ENCODE results near the gene KRTAP13-1.

The KRTAP13-1 gene

GRCh38 chr21:30391492-30392025 is 4.3 kb upstream of the KRTAP13-1 start:
- Histone ChIP-seq H3K4me1 (ENCODE audit: control insufficient read depth, insufficient read depth, low read depth, low read length) (no peaks in the 10 kb centered on the region), H3K36me3 (ENCODE audit: control insufficient read depth in 1 of 2, insufficient read depth in 2 of 2, low read depth in 1 of 2, low read length in 2 of 2) (no peaks in the 10 kb centered on the region), H3K4me3 (ENCODE audit: insufficient read depth in 1 of 2, low read depth in 1 of 2, low read length in 2 of 2) (no peak overlapping the region), H2BK12ac (ENCODE audit: low read length in 2 of 2) (no peak overlapping the region), H3K4me2 (ENCODE audit: low read length, poor library complexity, severe bottlenecking) (no peak overlapping the region), H3K27me3 (ENCODE audit: control insufficient read depth in 1 of 2, insufficient read depth in 1 of 2, low read length in 2 of 2) (no peaks in the 10 kb centered on the region), H2BK5ac (ENCODE audit: low read depth, low read length, poor library complexity, severe bottlenecking) (no peak overlapping the region), H3K79me1 (replicated peaks; ENCODE audit: low read length, poor library complexity, severe bottlenecking) (no peaks in the 10 kb centered on the region), H4K91ac (ENCODE audit: low read length) (no peak overlapping the region), H3K23ac (ENCODE audit: low read length in 2 of 2) (no peak overlapping the region), H2BK15ac (ENCODE audit: low read depth, poor library complexity, severe bottlenecking) (no peak overlapping the region), H3K4ac (ENCODE audit: low read depth in 1 of 2, low read length in 2 of 2) (no peak overlapping the region), H3K18ac (ENCODE audit: low read depth in 1 of 2, low read length in 2 of 2) (no peak overlapping the region), H3K27ac (ENCODE audit: low read length, poor library complexity, severe bottlenecking) (no peak overlapping the region), H4K8ac (ENCODE audit: low read length) (no peak overlapping the region), H2BK120ac (ENCODE audit: low read depth, low read length) (no peak overlapping the region), H2AFZ (ENCODE audit: low read depth, low read length) (no peak overlapping the region), H3K9ac (ENCODE audit: low read length) (no peak overlapping the region), H3K14ac (ENCODE audit: low read length in 2 of 2) (no peak overlapping the region), H3K9me3 (ENCODE audit: control insufficient read depth, low read length) (no peaks in the 10 kb centered on the region), H2AK5ac (ENCODE audit: low read length, severe bottlenecking) (no peak overlapping the region)
- no peak for DNase-seq
- WGBS = 57% methylated on average over 2 of the region's 2 CpGs

GRCh38 chr21:30408782-30409494 is 13.1 kb downstream of the KRTAP13-1 start:
- Histone ChIP-seq H2AFZ (ENCODE audit: low read depth, low read length) (peak overlapping the region; percentile 2), H3K9ac (ENCODE audit: low read length) (peak overlapping the region; percentile 46), H3K9me3 (ENCODE audit: control insufficient read depth, low read length) (no peaks in the 10 kb centered on the region), H4K91ac (ENCODE audit: low read length) (no peak overlapping the region), H3K18ac (ENCODE audit: low read depth in 1 of 2, low read length in 2 of 2) (no peak overlapping the region), H2BK120ac (ENCODE audit: low read depth, low read length) (no peak overlapping the region), H3K4me3 (ENCODE audit: insufficient read depth in 1 of 2, low read depth in 1 of 2, low read length in 2 of 2) (peak overlapping the region in 1 of 2 experiments; percentile 49), H3K4me1 (ENCODE audit: control insufficient read depth, insufficient read depth, low read depth, low read length) (peaks cover 2% of the 10 kb centered on the region), H3K4ac (ENCODE audit: low read depth in 1 of 2, low read length in 2 of 2) (no peak overlapping the region), H3K14ac (ENCODE audit: low read length in 2 of 2) (no peak overlapping the region), H2BK5ac (ENCODE audit: low read depth, low read length, poor library complexity, severe bottlenecking) (no peak overlapping the region), H3K27me3 (ENCODE audit: control insufficient read depth in 1 of 2, insufficient read depth in 1 of 2, low read length in 2 of 2) (no peaks in the 10 kb centered on the region), H3K79me1 (replicated peaks; ENCODE audit: low read length, poor library complexity, severe bottlenecking) (no peaks in the 10 kb centered on the region), H3K36me3 (ENCODE audit: control insufficient read depth in 1 of 2, insufficient read depth in 2 of 2, low read depth in 1 of 2, low read length in 2 of 2) (no peaks in the 10 kb centered on the region), H2AK5ac (ENCODE audit: low read length, severe bottlenecking) (no peak overlapping the region), H3K4me2 (ENCODE audit: low read length, poor library complexity, severe bottlenecking) (peak overlapping the region; percentile 35), H4K8ac (ENCODE audit: low read length) (no peak overlapping the region), H3K27ac (ENCODE audit: low read length, poor library complexity, severe bottlenecking) (no peak overlapping the region), H3K23ac (ENCODE audit: low read length in 2 of 2) (no peak overlapping the region), H2BK12ac (ENCODE audit: low read length in 2 of 2) (no peak overlapping the region), H2BK15ac (ENCODE audit: low read depth, poor library complexity, severe bottlenecking) (no peak overlapping the region)
- DNase-seq = peak; percentile 0
- 13% methylated on average over 11 of the region's 14 CpGs for WGBS

GRCh38 chr21:30415993-30416392 is 20.2 kb downstream of the KRTAP13-1 start:
- Histone ChIP-seq H3K4ac (ENCODE audit: low read depth in 1 of 2, low read length in 2 of 2) (no peak overlapping the region), H3K14ac (ENCODE audit: low read length in 2 of 2) (no peak overlapping the region), H3K4me3 (ENCODE audit: insufficient read depth in 1 of 2, low read depth in 1 of 2, low read length in 2 of 2) (no peak overlapping the region), H3K9me3 (ENCODE audit: control insufficient read depth, low read length) (peaks cover 7% of the 10 kb centered on the region), H3K27ac (ENCODE audit: low read length, poor library complexity, severe bottlenecking) (no peak overlapping the region), H2BK120ac (ENCODE audit: low read depth, low read length) (no peak overlapping the region), H3K79me1 (replicated peaks; ENCODE audit: low read length, poor library complexity, severe bottlenecking) (no peaks in the 10 kb centered on the region), H3K36me3 (ENCODE audit: control insufficient read depth in 1 of 2, insufficient read depth in 2 of 2, low read depth in 1 of 2, low read length in 2 of 2) (no peaks in the 10 kb centered on the region), H4K91ac (ENCODE audit: low read length) (no peak overlapping the region), H3K23ac (ENCODE audit: low read length in 2 of 2) (no peak overlapping the region), H3K18ac (ENCODE audit: low read depth in 1 of 2, low read length in 2 of 2) (no peak overlapping the region), H2AFZ (ENCODE audit: low read depth, low read length) (no peak overlapping the region), H4K8ac (ENCODE audit: low read length) (no peak overlapping the region), H3K27me3 (ENCODE audit: control insufficient read depth in 1 of 2, insufficient read depth in 1 of 2, low read length in 2 of 2) (no peaks in the 10 kb centered on the region), H2BK15ac (ENCODE audit: low read depth, poor library complexity, severe bottlenecking) (no peak overlapping the region), H2AK5ac (ENCODE audit: low read length, severe bottlenecking) (no peak overlapping the region), H3K4me1 (ENCODE audit: control insufficient read depth, insufficient read depth, low read depth, low read length) (no peaks in the 10 kb centered on the region), H2BK12ac (ENCODE audit: low read length in 2 of 2) (no peak overlapping the region), H2BK5ac (ENCODE audit: low read depth, low read length, poor library complexity, severe bottlenecking) (no peak overlapping the region), H3K9ac (ENCODE audit: low read length) (no peak overlapping the region), H3K4me2 (ENCODE audit: low read length, poor library complexity, severe bottlenecking) (no peak overlapping the region)
- DNase-seq = no peak
- WGBS = 80% methylated on average over 3 of the region's 5 CpGs

- 67% methylated on average over 2 of the region's 5 CpGs for WGBS
- Histone ChIP-seq H3K4me3 (ENCODE audit: insufficient read depth in 1 of 2, low read depth in 1 of 2, low read length in 2 of 2) (no peak within 1 kb of the TSS), H2BK5ac (ENCODE audit: low read depth, low read length, poor library complexity, severe bottlenecking) (no peak within 1 kb of the TSS)
These were observed 30.0 kb downstream of the KRTAP13-1 start, which contains the start of gene KRTAP13-3 for GRCh38 chr21:30425826-30426225. Gene KRTAP13-3, minus strand, starts transcription at chr21:30425926. Its CDS starts 14 bp downstream, at chr21:30425912.

More at GRCh38 chr21:30425826-30426225, 30.0 kb downstream of the KRTAP13-1 start, which contains the start of gene KRTAP13-3:
- H3K23ac ChIP-seq (ENCODE audit: low read length in 2 of 2) = no peak within 1 kb of the TSS
- no peaks in the 10 kb centered on the region for H3K9me3 ChIP-seq (ENCODE audit: control insufficient read depth, low read length)
- no peak within 1 kb of the TSS for H4K8ac ChIP-seq (ENCODE audit: low read length)
- no peaks in the 10 kb centered on the region for H3K27me3 ChIP-seq (ENCODE audit: control insufficient read depth in 1 of 2, insufficient read depth in 1 of 2, low read length in 2 of 2)
- H3K27ac ChIP-seq (ENCODE audit: low read length, poor library complexity, severe bottlenecking) = no peak within 1 kb of the TSS
- no peak within 1 kb of the TSS for H3K18ac ChIP-seq (ENCODE audit: low read depth in 1 of 2, low read length in 2 of 2)
- no peak within 1 kb of the TSS for H4K91ac ChIP-seq (ENCODE audit: low read length)
- H2BK15ac ChIP-seq (ENCODE audit: low read depth, poor library complexity, severe bottlenecking) = no peak within 1 kb of the TSS
- no peaks in the 10 kb centered on the region for H3K36me3 ChIP-seq (ENCODE audit: control insufficient read depth in 1 of 2, insufficient read depth in 2 of 2, low read depth in 1 of 2, low read length in 2 of 2)
- H2AK5ac ChIP-seq (ENCODE audit: low read length, severe bottlenecking) = no peak within 1 kb of the TSS
- H2BK12ac ChIP-seq (ENCODE audit: low read length in 2 of 2) = no peak within 1 kb of the TSS
- no peak within 1 kb of the TSS for H3K9ac ChIP-seq (ENCODE audit: low read length)
- H3K79me1 ChIP-seq (replicated peaks; ENCODE audit: low read length, poor library complexity, severe bottlenecking) = no peaks in the 10 kb centered on the region
- H3K14ac ChIP-seq (ENCODE audit: low read length in 2 of 2) = no peak within 1 kb of the TSS
- no peaks in the 10 kb centered on the region for H3K4me1 ChIP-seq (ENCODE audit: control insufficient read depth, insufficient read depth, low read depth, low read length)
- H3K4me2 ChIP-seq (ENCODE audit: low read length, poor library complexity, severe bottlenecking) = no peak within 1 kb of the TSS
- no peak within 1 kb of the TSS for H2BK120ac ChIP-seq (ENCODE audit: low read depth, low read length)
- H3K4ac ChIP-seq (ENCODE audit: low read depth in 1 of 2, low read length in 2 of 2) = no peak within 1 kb of the TSS
- no peak within 1 kb of the TSS for H2AFZ ChIP-seq (ENCODE audit: low read depth, low read length)
- DNase-seq = no peak
